IMR-90 (cell line): Measurements from ENCODE around the gene ENOX2. TPM values are rescaled to one million over a fixed set of nuclear protein-coding genes. Genes with fewer than 3 reads are reported as not detected.

Experiments used
- ATAC-seq: fragments of 200-7000 bp; cut with Tn5 transposase; 2 replicates; pipeline ENCODE4 v1.9.1; 2020; ENCODE audit warnings: low read depth, mild to moderate bottlenecking, moderate library complexity
- BruUV-seq: library from RNA; stranded (reverse); fragments of 400-500 nt; replicated peaks from 2 replicates; lab custom pipeline; 2021; lab: Mats Ljungman, UMichigan
- CTCF ChIA-PET: fragments of 300-600 bp; formaldehyde crosslinking; extraction: SDS; loops from one replicate; lab custom pipeline; 2021; ENCODE audit warnings: antibody characterized with exemption; lab: Yijun Ruan, JAX
- POLR2A ChIA-PET: fragments of 300-600 bp; sonication (Branson Sonifier 250); formaldehyde crosslinking; loops from one replicate; lab custom pipeline; 2022; ENCODE audit warnings: antibody characterized with exemption; ENCODE audit not compliant: unreplicated experiment; lab: Charles Lee
- DNase-seq: peaks from one replicate; pipeline ENCODE4 v3.0.0; 2013
- H2AFZ ChIP-seq: replicated peaks from 2 replicates; pipeline ENCODE3; 2013; ENCODE audit warnings: low read length, mild to moderate bottlenecking; ENCODE audit not compliant: poor library complexity
- H2AK5ac ChIP-seq: 2 replicates; pipeline ENCODE4 v1.6.1; 2013; ENCODE audit warnings: low read depth, low read length, inconsistent platforms
- H2AK9ac ChIP-seq: replicated peaks from 2 replicates; pipeline ENCODE3; 2013; ENCODE audit warnings: mild to moderate bottlenecking, low read depth, low read length, moderate library complexity; ENCODE audit not compliant: poor library complexity
- H2BK120ac ChIP-seq: 2 replicates; pipeline ENCODE4 v1.6.1; 2013; ENCODE audit warnings: low read depth, low read length, inconsistent platforms
- H2BK15ac ChIP-seq: 3 replicates; pipeline ENCODE4 v1.6.1; 2013; ENCODE audit warnings: low read depth, low read length, inconsistent platforms
- H2BK20ac ChIP-seq: 2 replicates; pipeline ENCODE4 v1.6.1; 2013; ENCODE audit warnings: low read depth, mild to moderate bottlenecking, inconsistent platforms, low read length, moderate library complexity
- H2BK5ac ChIP-seq: 2 replicates; pipeline ENCODE4 v1.6.1; 2013; ENCODE audit warnings: mild to moderate bottlenecking, low read depth, low read length, inconsistent platforms; ENCODE audit not compliant: poor library complexity, severe bottlenecking
- H3K14ac ChIP-seq: replicated peaks from 2 replicates; pipeline ENCODE4 v1.6.1; 2013; ENCODE audit warnings: low read depth, low read length, inconsistent platforms
- H3K18ac ChIP-seq: 2 replicates; pipeline ENCODE4 v1.6.1; 2013; ENCODE audit warnings: low read depth, low read length, control low read depth
- H3K23ac ChIP-seq: 2 replicates; pipeline ENCODE4 v1.6.1; 2013; ENCODE audit warnings: low read depth, low read length, inconsistent platforms
- H3K27ac ChIP-seq: 2 replicates; pipeline ENCODE4 v1.5.1; 2013; ENCODE audit warnings: mild to moderate bottlenecking, control low read depth, low read length; ENCODE audit not compliant: insufficient read depth
- H3K27me3 ChIP-seq: 2 replicates; pipeline ENCODE4 v1.6.1; 2013; ENCODE audit warnings: low read length; ENCODE audit not compliant: control insufficient read depth, insufficient read depth
- H3K36me3 ChIP-seq: 2 replicates; pipeline ENCODE4 v1.6.1; 2013; ENCODE audit warnings: low read length, mixed read lengths; ENCODE audit not compliant: control insufficient read depth, insufficient read depth
- H3K4ac ChIP-seq: 2 replicates; pipeline ENCODE4 v1.6.1; 2013; ENCODE audit warnings: low read depth, low read length, inconsistent platforms
- H3K4me1 ChIP-seq: 2 replicates; pipeline ENCODE4 v1.6.1; 2013; ENCODE audit warnings: low read length, mixed read lengths; ENCODE audit not compliant: control insufficient read depth, insufficient read depth
- H3K4me2 ChIP-seq: 2 replicates; pipeline ENCODE4 v1.6.1; 2013; ENCODE audit warnings: low read depth, mild to moderate bottlenecking, control low read depth, low read length, moderate library complexity
- H3K4me3 ChIP-seq: 2 replicates; pipeline ENCODE4 v1.5.1; 2013; ENCODE audit warnings: low read depth, mild to moderate bottlenecking, control low read depth, low read length, moderate library complexity; ENCODE audit not compliant: insufficient read depth
- H3K56ac ChIP-seq: 2 replicates; pipeline ENCODE4 v1.6.1; 2013; ENCODE audit warnings: low read length, inconsistent platforms; ENCODE audit not compliant: insufficient read depth; ENCODE audit errors: extremely low read depth
- H3K79me1 ChIP-seq, 2 experiments: 2 replicates each; pipeline ENCODE4 v1.6.1; 2013; ENCODE audit warnings: low read length in 2 of 2, inconsistent platforms in 1 of 2, low read depth in 1 of 2
- H3K9ac ChIP-seq: 2 replicates; pipeline ENCODE4 v1.6.1; 2013; ENCODE audit warnings: low read depth, low read length, control low read depth
- H3K9me1 ChIP-seq: 2 replicates; pipeline ENCODE4 v1.6.1; 2013; ENCODE audit warnings: low read length, inconsistent platforms; ENCODE audit not compliant: insufficient read depth
- H3K9me3 ChIP-seq: 2 replicates; pipeline ENCODE4 v1.6.1; 2013; ENCODE audit warnings: low read length; ENCODE audit not compliant: control insufficient read depth, insufficient read depth
- H4K20me1 ChIP-seq: 2 replicates; pipeline ENCODE4 v1.6.1; 2013; ENCODE audit warnings: low read length, inconsistent platforms; ENCODE audit not compliant: insufficient read depth
- H4K5ac ChIP-seq: 2 replicates; pipeline ENCODE4 v1.6.1; 2013; ENCODE audit warnings: mild to moderate bottlenecking, low read depth, low read length, control low read depth
- H4K8ac ChIP-seq, 2 experiments: 2 replicates each; pipeline ENCODE4 v1.6.1; 2013; ENCODE audit warnings: low read depth in 2 of 2, low read length in 2 of 2, control low read depth in 1 of 2, inconsistent platforms in 1 of 2
- H4K91ac ChIP-seq: 2 replicates; pipeline ENCODE4 v1.6.1; 2013; ENCODE audit warnings: low read depth, low read length, inconsistent platforms; ENCODE audit not compliant: insufficient read depth
- BHLHE40 ChIP-seq: fragments of 150-350 bp; IDR thresholded peaks from 2 replicates; pipeline ENCODE4 v1.6.1; 2016; ENCODE audit warnings: mild to moderate bottlenecking, low read depth, low read length
- CEBPB ChIP-seq: IDR thresholded peaks from 2 replicates; pipeline ENCODE4 v1.6.1; 2012; ENCODE audit warnings: low read depth, low read length, improper control_type of control experiment
- CHD1 ChIP-seq: IDR thresholded peaks from 2 replicates; pipeline ENCODE4 v1.6.1; 2012; ENCODE audit warnings: low read depth, low read length, improper control_type of control experiment
- CTCF ChIP-seq: conservative IDR thresholded peaks from 2 replicates; pipeline ENCODE4 v1.5.1; 2012; ENCODE audit warnings: mild to moderate bottlenecking, low read depth, low read length, improper control_type of control experiment
- ELK1 ChIP-seq: fragments of 150-350 bp; IDR thresholded peaks from 2 replicates; pipeline ENCODE4 v1.6.1; 2016; ENCODE audit warnings: low read depth, mild to moderate bottlenecking, low read length, moderate library complexity, borderline replicate concordance
- FOS ChIP-seq: fragments of 150-350 bp; IDR thresholded peaks from 2 replicates; pipeline ENCODE4 v1.6.1; 2016; ENCODE audit warnings: low read depth, low read length
- MAFK ChIP-seq: IDR thresholded peaks from 2 replicates; pipeline ENCODE4 v1.6.1; 2012; ENCODE audit warnings: low read depth, low read length, improper control_type of control experiment
- MAZ ChIP-seq: IDR thresholded peaks from 2 replicates; pipeline ENCODE4 v1.6.1; 2012; ENCODE audit warnings: low read depth, mild to moderate bottlenecking, low read length, improper control_type of control experiment, moderate library complexity, borderline replicate concordance
- MXI1 ChIP-seq: IDR thresholded peaks from 2 replicates; pipeline ENCODE4 v1.6.1; 2012; ENCODE audit warnings: low read depth, mild to moderate bottlenecking, low read length, moderate library complexity, borderline replicate concordance
- NFE2L2 ChIP-seq: fragments of 150-350 bp; IDR thresholded peaks from 2 replicates; pipeline ENCODE4 v1.6.1; 2016; ENCODE audit warnings: low read depth, mild to moderate bottlenecking, low read length
- POLR2A ChIP-seq: IDR thresholded peaks from 2 replicates; pipeline ENCODE4 v1.6.1; 2012; ENCODE audit warnings: mild to moderate bottlenecking, low read depth, low read length
- RAD21 ChIP-seq: IDR thresholded peaks from 2 replicates; pipeline ENCODE4 v1.6.1; 2012; ENCODE audit warnings: low read length, improper control_type of control experiment
- RCOR1 ChIP-seq: IDR thresholded peaks from 2 replicates; pipeline ENCODE4 v1.6.1; 2012; ENCODE audit warnings: mild to moderate bottlenecking, low read length, improper control_type of control experiment; ENCODE audit not compliant: insufficient replicate concordance
- RFX5 ChIP-seq: IDR thresholded peaks from 2 replicates; pipeline ENCODE4 v1.8.0; 2012; ENCODE audit warnings: low read depth, mild to moderate bottlenecking, low read length, moderate library complexity
- SMC3 ChIP-seq: fragments of 150-350 bp; IDR thresholded peaks from 2 replicates; pipeline ENCODE4 v1.6.1; 2016; ENCODE audit warnings: low read depth, mild to moderate bottlenecking, antibody characterized with exemption, low read length, moderate library complexity
- USF2 ChIP-seq: fragments of 150-350 bp; IDR thresholded peaks from 2 replicates; pipeline ENCODE4 v1.6.1; 2017; ENCODE audit warnings: mild to moderate bottlenecking, antibody characterized with exemption, low read length, low read depth
- WGBS, 2 experiments: methylation state at CpG; one replicate each; pipeline versions ENCODE4 v1.1.5 to v1.1.7; 2013; ENCODE audit warnings: missing lambda C conversion rate in 2 of 2; ENCODE audit not compliant: insufficient read length in 1 of 2; ENCODE audit errors: extremely low coverage in 2 of 2; 5-methylcytosine and 5-hydroxymethylcytosine counted together
- dilution Hi-C: fragments of 300-500 bp; cut with HindIII; formaldehyde crosslinking; loops from one replicate; pipeline ENCODE4 v1.14.3; 2018; ENCODE audit warnings: low sequenced_read_pairs; ENCODE audit not compliant: unreplicated experiment
- in situ Hi-C: fragments of 300-500 bp; cut with MboI; formaldehyde crosslinking; loops from 3 replicates; pipeline ENCODE4 v1.14.3; 2019; ENCODE audit warnings: low sequenced_read_pairs, inconsistent platforms, mixed read lengths
- intact Hi-C: fragments of 100-400 bp; cut with micrococcal nuclease; formaldehyde crosslinking; loops from 2 replicates; pipeline ENCODE4 v1.10.0; 2022
- polyA plus RNA-seq, 3 experiments: library from polyadenylated mRNA; depleted of rRNA; stranded (reverse); fragments of >200 nt; gene quantifications; 2 replicates each; pipeline ENCODE4 v1.2.3, GENCODE V29; 2012; ENCODE audit warnings: low replicate concordance in 1 of 3
- total RNA-seq: library from RNA; depleted of rRNA; stranded (reverse); fragments of >200 nt; gene quantifications from 2 replicates; pipeline ENCODE4 v1.2.3, GENCODE V29; 2012

Gene ENOX2
- total and polyA plus RNA-seq, 2 of the 4 experiments (the other 2 are of a cell fraction) = 6.3 to 11.8 TPM

- H4K8ac ChIP-seq = no peak overlapping the region
- intact Hi-C loops = no loop called here
- no peak for DNase-seq
- ChIA-PET CTCF (no interaction called here), POLR2A (no interaction called here)
- no peak overlapping the region for H3K9ac ChIP-seq
- ATAC-seq = no peak
- BruUV-seq = no TSS peak
- no peak overlapping the region for H2AK9ac ChIP-seq
- no peak overlapping the region for H3K56ac ChIP-seq
- dilution Hi-C loops = no loop called here
- no peak overlapping the region for H2BK20ac ChIP-seq
- no CpG with 5 or more reads among the region's 1 CpG for WGBS, 2 experiments
- no peak overlapping the region for H3K4me2 ChIP-seq
- in situ Hi-C loops = no loop called here
- no peaks in the 10 kb centered on the region for H3K9me3 ChIP-seq
- H3K4ac ChIP-seq = no peak overlapping the region
- no peaks in the 10 kb centered on the region for H3K79me1 ChIP-seq
- H3K27ac ChIP-seq = no peak overlapping the region
- H2BK120ac ChIP-seq = no peak overlapping the region
- H2AFZ ChIP-seq = no peak overlapping the region
- H4K5ac ChIP-seq = no peak overlapping the region
- H3K14ac ChIP-seq = no peak overlapping the region
- H3K18ac ChIP-seq = no peak overlapping the region
- H2AK5ac ChIP-seq = no peak overlapping the region
- H3K27me3 ChIP-seq = no peaks in the 10 kb centered on the region
- no peaks in the 10 kb centered on the region for H3K4me1 ChIP-seq
- no peak overlapping the region for H3K23ac ChIP-seq
- no peak overlapping the region for H2BK15ac ChIP-seq
- no peaks in the 10 kb centered on the region for H3K9me1 ChIP-seq
- H2BK5ac ChIP-seq = no peak overlapping the region
- H4K91ac ChIP-seq = no peak overlapping the region
- no peak overlapping the region for H3K4me3 ChIP-seq
- H4K20me1 ChIP-seq = no peaks in the 10 kb centered on the region
- no peaks in the 10 kb centered on the region for H3K36me3 ChIP-seq
- no peak for TF ChIP-seq MXI1
- TF ChIP-seq MAZ = no peak
- TF ChIP-seq RCOR1 = no peak
- TF ChIP-seq ELK1 = no peak
- TF ChIP-seq BHLHE40 = no peak
- no peak for TF ChIP-seq MAFK
- no peak for TF ChIP-seq CHD1
- no peak for TF ChIP-seq USF2
- no peak for TF ChIP-seq CTCF
- TF ChIP-seq SMC3 = no peak
- TF ChIP-seq RAD21 = no peak
- no peak for TF ChIP-seq CEBPB
- TF ChIP-seq RFX5 = no peak
- no peak for TF ChIP-seq FOS
- TF ChIP-seq POLR2A = no peak
- TF ChIP-seq NFE2L2 = no peak
Observed at GRCh38 chrX:130857207-130857606, 45.8 kb downstream of the ENOX2 start.
